ENCODE measurements around the gene LSM11. TPM values are rescaled to one million over a fixed set of nuclear protein-coding genes. Genes with fewer than 3 reads are reported as not detected.

The LSM11 gene
- total and polyA plus RNA-seq, 12 donors = 0.66 to 2.2 (median 1.6) TPM

DNA sequence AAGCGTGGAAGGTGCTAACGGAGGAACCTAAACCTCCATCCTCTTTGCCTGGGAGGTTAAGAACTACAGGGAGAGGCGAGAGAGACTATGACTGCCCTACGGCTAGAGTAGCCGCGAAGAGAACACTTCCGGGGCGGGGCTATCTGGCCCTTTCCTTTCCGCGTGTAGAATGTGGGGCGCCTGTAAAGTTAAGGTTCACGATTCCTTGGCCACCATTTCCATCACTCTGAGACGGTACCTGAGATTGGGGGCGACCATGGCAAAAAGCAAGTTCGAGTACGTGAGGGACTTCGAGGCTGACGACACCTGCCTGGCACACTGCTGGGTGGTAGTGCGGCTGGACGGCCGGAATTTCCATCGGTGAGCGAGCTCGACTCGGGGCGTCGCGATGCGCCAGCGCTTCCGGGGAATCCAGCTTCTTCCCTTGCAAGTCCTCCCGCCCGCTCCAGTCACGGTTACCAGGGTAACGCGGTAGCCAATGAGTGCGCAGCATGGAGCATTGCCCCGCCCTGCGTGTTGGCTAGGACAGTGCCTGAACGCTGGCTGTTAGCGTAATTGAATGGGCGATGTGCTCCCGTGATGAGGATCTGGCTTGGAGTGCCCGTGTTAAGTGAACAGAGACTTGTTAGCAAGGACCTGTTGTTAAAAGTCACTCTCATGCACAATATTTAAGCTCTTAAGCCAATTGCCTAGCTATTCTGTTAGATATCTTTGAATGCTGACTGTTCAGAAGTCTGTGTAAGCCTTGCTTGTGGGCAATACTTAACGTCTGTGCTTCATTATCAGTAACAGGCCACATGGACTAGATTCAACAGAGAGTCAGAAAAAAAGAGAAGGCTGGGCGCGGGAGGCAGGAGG, 12.0 kb upstream of the LSM11 start, which contains the start of gene THG1L:
THG1L (plus strand) TSS at position 149 of the 858 bp plus-strand sequence; CDS start at position 170, 21 bp downstream.
- TF ChIP-seq, protein P1, sequence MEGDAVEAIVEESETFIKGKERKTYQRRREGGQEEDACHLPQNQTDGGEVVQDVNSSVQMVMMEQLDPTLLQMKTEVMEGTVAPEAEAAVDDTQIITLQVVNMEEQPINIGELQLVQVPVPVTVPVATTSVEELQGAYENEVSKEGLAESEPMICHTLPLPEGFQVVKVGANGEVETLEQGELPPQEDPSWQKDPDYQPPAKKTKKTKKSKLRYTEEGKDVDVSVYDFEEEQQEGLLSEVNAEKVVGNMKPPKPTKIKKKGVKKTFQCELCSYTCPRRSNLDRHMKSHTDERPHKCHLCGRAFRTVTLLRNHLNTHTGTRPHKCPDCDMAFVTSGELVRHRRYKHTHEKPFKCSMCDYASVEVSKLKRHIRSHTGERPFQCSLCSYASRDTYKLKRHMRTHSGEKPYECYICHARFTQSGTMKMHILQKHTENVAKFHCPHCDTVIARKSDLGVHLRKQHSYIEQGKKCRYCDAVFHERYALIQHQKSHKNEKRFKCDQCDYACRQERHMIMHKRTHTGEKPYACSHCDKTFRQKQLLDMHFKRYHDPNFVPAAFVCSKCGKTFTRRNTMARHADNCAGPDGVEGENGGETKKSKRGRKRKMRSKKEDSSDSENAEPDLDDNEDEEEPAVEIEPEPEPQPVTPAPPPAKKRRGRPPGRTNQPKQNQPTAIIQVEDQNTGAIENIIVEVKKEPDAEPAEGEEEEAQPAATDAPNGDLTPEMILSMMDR (IDR thresholded peaks at IDR 0.05) = peak in 1 of 9 donors; percentile 9
- H3K27ac ChIP-seq = peak within 1 kb of the TSS; percentile 84 to 95 (median 90)
- intact Hi-C loops (cut with DNase I) = loop anchor here in 1 of 10 donors (10.0 kb wide), 1 partner anchor 397 kb away; no protein-coding TSS in a partner anchor
- ATAC-seq (peak; percentile 99 to 100 (median 99)), DNase-seq (peak; percentile 97)
- peaks cover 0 to 38% (median 5%) of the 10 kb centered on the region in 9 donors for H3K36me3 ChIP-seq
- H3K4me1 ChIP-seq = peaks cover 0 to 9% (median 6%) of the 10 kb centered on the region in 9 donors
- H3K4me3 ChIP-seq = peak within 1 kb of the TSS; percentile 27 to 83 (median 70)
- H3K27me3 ChIP-seq = no peaks in the 10 kb centered on the region
- H3K9me3 ChIP-seq = no peaks in the 10 kb centered on the region
- WGBS, 2 donors = 0 to 1% methylated on average over 47 of the region's 47 CpGs

DNA sequence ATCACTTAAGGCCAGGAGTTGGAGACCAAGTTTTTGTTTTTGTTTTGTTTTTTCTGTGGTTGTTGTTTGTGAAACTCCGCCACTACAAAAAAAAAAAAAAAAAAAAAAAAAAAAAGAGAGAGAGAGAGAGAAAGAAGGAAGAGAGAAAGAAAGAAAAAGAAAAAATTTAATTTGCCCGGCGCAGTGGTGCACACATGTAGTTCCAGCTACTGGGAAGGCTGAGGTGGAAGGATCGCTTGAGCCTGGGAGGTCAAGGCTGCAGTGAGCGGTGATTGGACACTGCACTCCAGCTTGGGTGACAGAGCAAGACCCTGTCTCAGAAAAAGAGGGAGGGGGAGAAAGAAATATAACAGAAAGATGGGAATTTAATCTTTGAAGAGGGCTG, 11.4 kb upstream of the LSM11 start:
- peak overlapping the region in 7 of 10 donors; percentile 65 to 83 (median 71) for H3K4me3 ChIP-seq
- peak overlapping the region in 1 of 10 donors; percentile 90 for H3K27ac ChIP-seq
- DNase-seq = no peak
- TF ChIP-seq, protein P1 (IDR thresholded peaks at IDR 0.05) = no peak
- peaks cover 0 to 44% (median 5%) of the 10 kb centered on the region in 9 donors for H3K36me3 ChIP-seq
- intact Hi-C loops (cut with DNase I) = loop anchor here in 1 of 10 donors (10.0 kb wide), 1 partner anchor 397 kb away; no protein-coding TSS in a partner anchor
- no peaks in the 10 kb centered on the region for H3K9me3 ChIP-seq
- H3K27me3 ChIP-seq = no peaks in the 10 kb centered on the region
- no peak for ATAC-seq
- WGBS, 2 donors = 92 to 93% methylated on average over 5 of the region's 5 CpGs
- peaks cover 0 to 9% (median 6%) of the 10 kb centered on the region in 9 donors for H3K4me1 ChIP-seq

DNA sequence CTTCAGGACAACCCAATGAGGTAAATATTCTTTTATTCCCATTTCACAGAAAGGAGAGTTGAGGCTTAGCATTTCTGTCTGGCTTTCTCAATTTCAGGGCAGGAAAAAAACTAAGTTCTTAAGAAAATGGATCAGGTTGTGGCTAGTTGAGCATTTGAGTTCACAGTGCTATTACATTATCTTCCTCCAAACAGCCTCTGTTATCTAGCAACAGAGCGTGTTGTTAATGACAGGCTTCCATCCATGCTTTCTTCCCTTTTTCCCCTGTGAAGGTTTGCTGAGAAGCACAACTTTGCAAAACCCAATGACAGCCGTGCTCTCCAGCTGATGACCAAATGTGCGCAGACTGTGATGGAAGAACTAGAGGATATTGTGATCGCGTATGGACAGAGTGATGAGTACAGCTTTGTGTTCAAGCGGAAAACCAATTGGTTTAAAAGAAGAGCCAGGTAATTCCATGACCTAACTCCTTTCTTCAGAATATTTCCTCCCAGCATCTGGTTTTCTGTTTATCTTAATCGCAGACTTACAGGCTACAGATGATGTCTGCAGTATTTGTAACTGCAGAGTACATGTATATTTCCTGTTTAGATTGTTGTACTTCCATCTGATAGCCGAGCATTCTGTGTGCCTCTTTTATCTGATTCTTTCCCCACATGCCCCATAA, 10.8 kb upstream of the LSM11 start:
- Histone ChIP-seq H3K9me3 (no peaks in the 10 kb centered on the region), H3K27me3 (no peaks in the 10 kb centered on the region), H3K4me1 (peaks cover 0 to 9% (median 6%) of the 10 kb centered on the region in 9 donors), H3K4me3 (no peak overlapping the region), H3K36me3 (peaks cover 0 to 50% (median 5%) of the 10 kb centered on the region in 9 donors), H3K27ac (no peak overlapping the region)
- DNase-seq (no peak), ATAC-seq (no peak)
- 87 to 89% methylated on average over 8 of the region's 8 CpGs for WGBS, 2 donors
- intact Hi-C loops (cut with DNase I) = loop anchor here in 1 of 10 donors (10.0 kb wide), 1 partner anchor 398 kb away; no protein-coding TSS in a partner anchor
- TF ChIP-seq, protein P1 (IDR thresholded peaks at IDR 0.05) = no peak

DNA sequence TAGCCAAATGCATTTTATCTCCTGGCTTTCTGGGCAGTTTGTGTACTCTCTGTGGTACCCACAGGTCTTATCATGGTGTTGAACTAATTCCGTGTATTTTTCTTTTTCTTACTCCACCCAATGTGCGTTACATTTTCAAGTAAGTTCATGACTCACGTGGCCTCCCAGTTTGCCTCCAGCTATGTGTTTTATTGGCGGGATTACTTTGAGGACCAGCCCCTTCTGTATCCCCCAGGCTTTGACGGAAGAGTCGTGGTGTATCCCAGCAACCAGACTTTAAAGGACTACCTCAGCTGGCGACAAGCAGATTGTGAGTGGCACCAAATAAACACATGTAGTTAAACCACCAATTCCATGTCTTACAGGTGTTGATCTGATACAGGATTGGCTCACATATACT, 9.1 kb upstream of the LSM11 start:
- Histone ChIP-seq H3K36me3 (peaks cover 0 to 67% (median 5%) of the 10 kb centered on the region in 9 donors), H3K27ac (no peak overlapping the region), H3K4me3 (no peak overlapping the region), H3K27me3 (no peaks in the 10 kb centered on the region), H3K9me3 (no peaks in the 10 kb centered on the region), H3K4me1 (peaks cover 0 to 9% (median 6%) of the 10 kb centered on the region in 9 donors)
- 90 to 96% methylated on average over 7 of the region's 7 CpGs for WGBS, 2 donors
- intact Hi-C loops (cut with DNase I) = loop anchor here in 1 of 10 donors (10.0 kb wide), 1 partner anchor 400 kb away; no protein-coding TSS in a partner anchor
- TF ChIP-seq, protein P1 (IDR thresholded peaks at IDR 0.05) = no peak
- DNase-seq (no peak), ATAC-seq (no peak)
